ENCODE results near the gene LAMB4.

DNA sequence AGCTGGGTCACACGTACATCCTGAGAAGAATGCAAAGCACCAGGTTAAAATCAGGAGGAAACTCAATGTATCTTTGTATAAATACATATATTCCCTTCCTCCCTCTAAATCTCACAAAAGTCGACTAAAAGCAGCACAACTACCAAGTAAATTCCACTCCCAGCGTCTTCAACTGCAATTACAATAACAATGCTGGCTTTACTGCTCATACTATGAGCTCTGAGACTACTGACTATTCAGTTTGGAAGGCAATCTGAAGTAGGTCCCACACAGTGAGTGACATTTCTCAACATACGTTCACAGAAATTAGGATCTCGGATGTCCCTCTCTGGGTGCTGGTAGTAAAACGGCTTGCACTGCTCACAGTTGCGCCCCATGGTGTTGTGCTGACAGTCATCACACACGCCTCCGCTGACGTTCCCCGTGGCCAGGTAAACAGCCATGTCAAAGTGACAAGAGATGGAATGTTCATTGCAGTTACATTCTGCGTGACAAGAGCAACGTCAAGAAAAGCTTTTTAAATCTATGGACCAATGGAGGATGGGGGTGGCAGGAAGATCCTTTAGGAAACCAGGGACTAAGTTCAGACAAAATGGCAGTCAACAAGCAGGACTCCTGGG is 154.7 kb downstream of the LAMB4 start:
- TF ChIP-seq POLR2AphosphoS5 (IDR thresholded peaks at IDR 0.05; ENCODE audit: low read depth, low read length) (no peak), POLR2A (IDR thresholded peaks at IDR 0.05; ENCODE audit: low read depth, low read length) (no peak)
